NCI-H774 (cell line): ENCODE measurements around the gene DARS1.

Source experiments
- DNase-seq: peaks from one replicate; lab custom pipeline; 2025; lab: John Stamatoyannopoulos, UW

DARS1 gene

DNA sequence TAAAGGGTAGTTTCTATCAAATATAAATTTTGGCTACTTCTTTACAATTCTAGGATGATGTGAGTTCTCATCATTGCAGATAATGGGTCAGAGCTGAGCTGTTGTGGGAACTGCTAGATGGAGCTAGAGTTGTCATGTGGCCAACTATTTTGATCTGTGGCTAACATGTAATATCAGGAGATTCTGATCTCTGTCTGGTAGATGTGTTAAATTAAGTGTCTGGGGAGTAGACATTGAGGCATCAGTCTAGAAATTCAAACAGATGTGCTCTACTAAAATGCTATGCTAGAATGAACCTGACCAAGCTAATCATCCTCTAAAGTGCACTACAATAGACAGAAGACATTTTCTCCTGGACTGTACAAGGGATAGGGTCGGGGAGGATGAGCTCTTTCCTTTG, 30.3 kb upstream of the DARS1 start:
- DNase-seq: no peak

DNA sequence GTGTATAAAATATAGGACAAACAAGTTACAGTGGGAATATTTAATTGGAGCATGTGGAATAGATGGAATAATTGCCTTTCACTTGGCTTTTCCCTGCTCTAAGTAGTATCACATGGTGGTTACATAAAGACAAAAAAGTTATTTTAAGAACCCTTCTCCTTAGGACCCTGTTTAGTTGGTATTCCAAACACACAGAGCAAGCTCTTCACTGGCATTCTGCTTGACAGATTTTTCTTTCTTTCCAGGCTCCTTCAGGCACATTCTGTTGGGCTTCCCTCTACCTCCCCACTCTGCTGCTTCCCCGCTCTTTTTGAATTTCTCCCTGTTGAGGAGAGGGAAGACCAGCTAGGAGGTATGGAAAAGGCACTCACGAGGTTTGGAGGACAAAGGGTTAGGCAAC, 29.0 kb upstream of the DARS1 start:
- DNase-seq: no peak

DNA sequence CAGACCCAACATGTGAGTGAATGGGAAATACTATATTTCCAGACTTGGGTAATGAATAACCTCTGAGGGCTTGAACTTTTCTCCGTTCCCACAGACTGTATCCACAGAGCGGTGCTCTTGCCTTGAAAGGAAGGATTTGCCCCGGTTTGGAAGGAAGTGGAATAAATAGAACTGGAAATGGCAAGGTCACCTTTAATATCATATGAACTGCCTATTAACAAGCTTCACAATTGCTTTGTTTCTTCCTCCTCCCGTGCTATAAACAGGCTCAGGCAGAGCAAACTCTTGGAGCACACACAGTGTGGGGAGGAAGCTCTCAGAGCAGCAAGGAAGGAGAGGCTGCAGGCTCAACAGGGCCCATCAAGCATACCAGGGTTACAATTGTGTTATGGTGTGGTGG, 28.5 kb upstream of the DARS1 start:
- no peak for DNase-seq

DNA sequence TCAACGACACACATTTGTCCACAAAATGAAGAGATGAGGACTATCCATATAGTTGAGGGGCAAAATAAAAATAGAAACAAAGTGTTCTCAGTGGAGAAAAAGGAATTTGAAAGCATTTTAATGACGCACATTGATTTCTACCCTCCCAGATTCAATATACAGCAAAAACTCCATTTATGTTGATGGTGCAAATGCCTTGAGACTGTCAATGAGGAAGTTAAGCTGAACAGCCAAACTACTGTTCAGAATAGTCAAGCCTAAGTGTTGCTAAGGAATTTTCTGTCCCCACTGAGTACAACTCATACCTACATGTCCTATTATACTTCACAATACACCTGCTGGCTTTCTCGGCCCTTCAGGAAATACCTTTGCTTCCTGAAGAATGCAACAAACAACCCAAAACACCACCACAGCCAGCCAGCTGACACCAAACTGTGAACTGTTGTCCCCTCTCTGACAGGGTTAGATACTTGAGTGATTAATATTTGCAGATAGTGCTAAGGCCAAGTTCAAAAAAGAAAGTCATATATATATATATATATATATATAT, 27.8 kb upstream of the DARS1 start:
- no peak for DNase-seq

DNA sequence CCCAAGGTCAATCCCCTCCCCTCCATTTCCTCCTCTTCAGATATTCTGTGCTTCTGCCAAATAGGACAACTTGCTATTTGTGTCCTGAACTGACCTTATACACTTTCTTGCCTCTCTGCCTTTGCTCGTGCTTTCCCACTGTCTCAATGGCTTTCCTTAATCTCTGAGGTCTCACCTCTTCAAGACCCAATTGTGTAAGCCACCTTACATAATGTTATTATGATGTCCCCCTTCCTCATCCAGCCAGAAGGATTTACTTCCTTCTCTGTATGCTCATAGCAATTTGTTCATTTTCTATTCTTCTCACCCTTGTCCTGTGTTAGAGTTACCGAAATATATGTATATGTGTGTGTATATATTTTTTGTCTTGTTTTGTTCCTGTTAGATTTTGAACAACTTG, 26.9 kb upstream of the DARS1 start:
- no peak for DNase-seq

DNA sequence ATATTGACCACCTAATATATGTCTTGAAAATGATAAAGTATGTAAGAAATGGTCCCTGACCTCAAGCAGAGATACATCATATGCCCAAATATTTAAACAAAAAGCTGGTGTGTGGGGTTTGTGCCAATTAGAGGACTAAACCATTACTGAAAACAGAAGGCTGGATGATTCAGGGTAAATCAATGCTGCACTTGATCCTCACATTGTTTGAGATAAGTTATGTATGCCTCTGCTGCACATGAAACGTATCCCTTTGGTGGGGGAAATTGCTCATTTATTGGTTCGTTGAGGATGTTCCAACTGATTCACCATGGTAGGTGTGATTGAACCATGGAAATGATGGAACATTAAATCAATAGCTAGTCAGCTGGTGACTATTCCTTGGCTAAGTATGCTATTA, 24.7 kb upstream of the DARS1 start:
- no peak for DNase-seq

DNA sequence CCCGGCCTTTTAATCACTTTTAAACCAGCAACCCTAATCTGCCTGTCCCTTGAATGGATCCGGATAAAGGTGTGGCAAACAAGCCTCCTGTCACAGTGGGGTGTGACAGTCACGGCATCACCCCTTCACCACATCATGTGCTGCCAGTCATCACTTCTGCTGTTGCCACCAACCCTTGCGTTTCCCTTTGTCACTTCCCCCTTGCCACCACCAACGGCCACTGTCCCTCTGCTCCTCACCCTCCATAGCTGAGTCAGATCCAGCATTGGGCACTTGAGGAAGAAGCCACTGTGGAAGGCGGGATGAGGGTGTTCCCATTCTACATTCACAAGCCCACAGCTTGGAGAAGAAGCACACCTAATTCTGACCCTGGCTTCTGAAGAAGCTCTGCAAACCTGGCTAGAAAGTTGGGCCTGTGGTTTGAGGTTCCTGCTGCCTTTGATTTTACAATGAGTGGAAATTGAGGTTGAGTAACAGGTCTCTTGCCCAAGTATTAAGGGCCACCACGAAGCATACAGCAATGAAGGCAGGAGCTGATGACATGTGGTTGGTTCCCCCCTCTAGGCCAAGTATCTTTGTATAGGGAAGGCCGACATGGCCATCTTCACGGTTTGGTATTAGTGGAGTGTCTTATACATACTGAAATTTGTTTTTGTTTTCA, 22.9 kb upstream of the DARS1 start:
- DNase-seq: no peak

DNA sequence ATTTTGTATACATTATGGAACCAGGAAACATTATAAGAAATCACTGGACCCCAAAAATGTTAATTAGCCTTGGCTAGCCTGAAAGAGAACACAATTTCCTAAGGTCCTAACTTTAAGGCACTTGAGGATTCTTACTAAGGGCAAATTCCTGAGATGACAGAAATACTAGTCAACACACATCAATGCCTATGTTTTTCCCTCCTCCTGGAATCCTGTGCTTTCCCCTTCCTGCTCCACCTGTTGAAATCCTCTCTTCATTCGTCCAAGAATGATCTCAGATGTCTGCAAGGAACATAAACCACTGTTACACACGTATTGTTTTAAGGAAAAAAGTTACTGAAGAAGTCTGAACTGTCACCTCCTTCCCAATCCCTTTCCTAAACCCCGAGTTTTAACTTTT, 21.2 kb upstream of the DARS1 start:
- no peak for DNase-seq

DNA sequence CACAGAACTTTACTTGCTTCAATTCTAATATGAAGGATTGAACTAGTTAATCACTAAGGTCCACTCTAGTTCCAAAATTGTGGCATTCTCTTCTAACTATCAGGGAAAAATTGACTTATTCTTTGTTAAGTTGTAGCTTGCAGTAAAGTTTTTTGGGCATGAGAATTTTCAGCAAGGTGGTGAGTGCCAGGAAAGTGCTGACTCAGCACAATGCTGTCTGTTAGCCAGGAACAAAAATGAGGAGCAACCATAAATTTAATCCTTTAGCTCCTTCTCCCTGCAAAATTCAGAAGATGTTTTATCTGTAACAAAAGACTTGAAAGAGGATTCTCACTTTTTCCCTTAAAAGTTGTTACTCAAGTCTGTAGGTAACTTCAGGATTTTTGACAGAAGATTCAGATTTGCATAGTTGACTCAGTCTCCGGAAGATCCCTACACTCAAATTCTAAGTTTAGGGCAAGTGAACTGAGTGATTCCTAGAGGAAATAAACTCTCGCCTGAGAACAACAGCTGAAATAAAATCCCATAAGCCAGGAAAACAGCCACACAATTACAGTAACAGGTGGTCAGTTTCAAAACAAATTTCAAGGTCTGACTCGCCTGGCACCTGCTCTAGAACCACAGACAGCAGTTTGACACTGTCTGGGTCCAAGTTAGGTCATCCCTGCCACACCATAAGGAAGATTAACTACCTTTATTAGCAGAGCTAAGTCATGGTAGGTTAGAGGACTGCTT, 20.2 kb upstream of the DARS1 start:
- peak; percentile 17 for DNase-seq

DNA sequence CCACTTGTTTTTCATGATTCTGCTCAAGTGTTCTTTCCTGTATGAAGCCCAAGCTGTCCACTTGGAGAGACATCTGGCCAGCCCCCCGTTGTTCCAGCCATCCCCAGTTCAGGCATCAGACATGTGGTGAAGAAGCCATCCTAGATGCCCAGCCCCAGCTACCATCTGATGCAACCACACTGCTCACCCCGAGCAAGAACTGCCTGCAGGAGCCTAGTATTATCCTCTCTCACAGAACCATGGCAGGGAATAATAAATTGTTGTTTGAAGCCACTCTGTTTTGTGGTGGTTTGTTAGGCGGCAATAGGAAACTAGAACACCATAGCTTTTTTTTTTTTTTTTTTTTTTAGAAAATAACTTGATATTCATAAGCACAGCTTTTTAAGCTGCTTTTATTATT, 19.5 kb upstream of the DARS1 start:
- DNase-seq: no peak

DNA sequence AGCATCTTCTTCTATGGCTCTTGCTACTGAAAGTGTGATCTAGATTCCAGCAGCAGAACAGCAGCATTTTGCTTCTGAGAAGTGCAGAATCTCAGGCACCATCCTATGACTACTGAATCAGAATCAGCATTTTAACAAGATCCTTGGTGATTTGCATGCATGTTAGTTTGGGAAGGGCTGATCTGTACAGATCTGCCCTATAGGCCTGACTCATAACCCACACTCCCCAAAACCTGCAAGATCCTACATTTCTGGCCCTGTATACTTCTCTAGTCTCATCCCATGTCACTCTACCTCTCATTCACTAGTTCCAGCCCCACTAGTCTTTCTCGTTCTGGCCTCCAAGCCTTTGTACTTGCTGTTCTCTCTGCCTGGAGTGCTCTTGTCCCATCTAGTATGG, 15.7 kb upstream of the DARS1 start:
- DNase-seq: no peak

DNA sequence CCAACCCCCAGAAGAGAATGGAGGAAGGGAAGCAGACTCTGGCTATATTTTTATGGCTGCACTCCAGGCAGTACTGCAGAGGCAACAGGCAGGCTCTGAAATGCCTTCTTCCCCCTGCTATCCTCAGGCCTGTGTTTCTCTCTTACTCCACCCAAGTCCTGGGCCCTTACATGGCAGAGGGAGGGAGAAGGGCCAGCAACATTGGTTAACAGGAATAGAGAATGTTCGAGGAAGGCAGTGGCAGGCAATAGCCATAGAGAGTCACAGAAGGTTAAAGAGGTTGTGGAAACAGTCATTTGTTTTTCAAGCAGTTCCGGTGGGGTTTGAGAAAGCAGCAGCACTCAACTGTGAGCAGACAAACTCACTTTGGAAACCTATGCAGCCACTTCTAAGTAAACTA, 15.1 kb upstream of the DARS1 start:
- no peak for DNase-seq

DNA sequence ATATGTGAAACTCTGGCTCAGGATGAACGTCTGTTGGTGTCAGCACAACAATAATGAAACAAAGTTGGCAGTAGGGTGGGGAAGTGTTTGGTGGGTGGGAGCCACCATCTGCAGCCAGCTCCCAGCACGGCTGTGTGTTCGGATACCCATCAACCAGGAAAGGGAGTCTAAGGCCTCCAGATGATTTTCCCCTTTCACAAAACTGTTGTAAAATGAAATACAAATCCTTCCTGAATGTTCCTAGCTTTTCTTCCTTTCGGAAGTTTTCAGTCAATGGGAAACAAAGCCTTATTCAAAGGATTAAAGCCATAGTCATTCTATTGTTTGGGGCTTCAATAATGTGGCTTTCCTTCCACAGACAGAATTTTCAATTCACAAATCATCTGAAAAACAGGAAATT, 14.5 kb upstream of the DARS1 start:
- DNase-seq: no peak

DNA sequence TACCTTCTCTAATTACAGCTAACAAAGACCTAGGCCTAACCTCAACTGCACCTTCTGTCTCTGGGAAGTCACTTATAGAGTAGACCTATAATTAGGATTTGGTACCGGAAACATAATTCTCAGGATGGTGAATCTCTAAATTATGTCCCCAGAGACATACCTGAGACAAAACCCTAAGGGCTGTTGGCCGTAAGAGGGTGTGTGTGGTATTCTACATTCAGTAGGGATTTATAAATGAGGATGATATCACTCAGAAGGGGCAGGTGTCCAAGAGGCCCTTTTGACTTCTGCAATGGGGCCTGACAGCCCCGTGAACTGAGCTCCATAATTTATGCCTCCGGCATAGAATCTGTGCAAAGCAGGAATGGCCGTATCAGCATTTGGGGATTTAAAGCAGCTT, 13.5 kb upstream of the DARS1 start:
- no peak for DNase-seq

DNA sequence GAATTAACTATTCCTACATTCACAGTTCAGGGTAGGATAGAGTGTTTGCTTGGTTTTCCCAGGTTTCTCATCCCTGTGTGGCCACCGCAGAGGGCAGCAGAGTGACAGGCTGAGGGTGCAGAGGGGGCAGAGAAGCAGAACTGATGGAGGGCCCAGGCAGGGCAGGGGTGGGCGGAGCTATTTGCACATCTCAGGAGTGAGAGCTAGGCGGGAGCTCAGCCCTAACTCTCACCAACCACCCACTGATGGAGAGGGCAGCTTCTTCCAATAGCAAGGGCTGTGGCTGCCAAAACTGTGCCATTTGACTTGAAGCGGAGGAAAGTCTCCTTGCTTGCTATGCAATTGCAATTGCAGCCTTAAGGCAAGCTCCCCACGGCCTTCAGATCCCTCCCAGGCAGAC, 12.0 kb upstream of the DARS1 start:
- no peak for DNase-seq

DNA sequence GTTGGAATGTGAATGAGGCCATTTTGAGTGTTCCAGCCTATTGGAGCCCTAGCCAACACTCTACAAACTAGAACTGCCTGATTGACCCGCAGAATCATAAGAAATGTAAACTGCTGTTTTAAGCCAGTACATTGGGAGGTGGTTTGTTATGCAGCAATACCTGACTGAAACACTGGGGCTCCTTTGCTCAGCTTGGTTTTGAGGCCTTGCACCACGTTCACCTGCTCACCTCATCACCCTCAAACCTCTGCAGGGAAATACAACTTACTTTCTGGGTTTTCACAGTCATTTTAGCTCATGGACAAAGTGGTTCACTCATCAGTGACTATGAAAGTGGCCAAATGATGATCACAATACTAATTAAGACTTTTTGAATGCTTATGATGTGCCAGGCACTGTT, 10.9 kb upstream of the DARS1 start:
- no peak for DNase-seq

DNA sequence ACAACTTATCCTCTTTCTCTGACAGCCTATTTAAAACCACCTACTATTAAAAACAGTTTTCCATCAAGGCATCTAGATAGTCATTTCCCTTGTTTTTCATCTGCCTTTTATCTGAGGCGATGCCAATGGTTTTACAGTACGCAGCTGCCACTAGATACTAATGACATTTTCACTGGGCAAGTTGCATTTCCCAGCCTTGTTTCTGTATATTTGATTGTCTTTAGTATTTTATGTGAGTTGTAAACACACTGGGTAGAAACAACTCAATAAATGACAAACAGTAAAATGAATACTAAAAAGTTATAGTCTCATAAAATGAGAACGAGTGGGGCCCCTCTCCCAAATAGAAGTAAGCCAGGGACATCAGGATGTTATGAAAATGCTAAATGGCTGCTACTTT, 8.9 kb upstream of the DARS1 start:
- no peak for DNase-seq

DNA sequence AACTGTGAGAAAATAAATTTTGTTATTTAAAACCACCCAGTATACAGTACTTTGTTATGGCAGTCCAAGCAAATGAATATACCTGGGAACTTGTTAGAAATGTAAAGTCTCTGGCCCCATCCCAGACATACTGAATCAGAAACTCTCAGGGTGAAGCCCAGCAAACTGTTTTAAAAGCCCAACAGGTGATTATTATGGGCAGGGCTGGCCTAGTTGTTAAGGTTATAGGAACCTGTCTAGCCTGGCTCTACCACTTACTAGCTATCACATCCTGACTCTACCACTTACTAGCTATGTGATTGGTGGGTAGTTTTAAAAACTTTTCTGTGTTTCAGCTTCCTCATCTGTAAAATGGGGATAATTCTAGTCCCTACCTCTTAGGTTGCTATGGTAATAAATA, 8.0 kb upstream of the DARS1 start:
- DNase-seq: no peak

DNA sequence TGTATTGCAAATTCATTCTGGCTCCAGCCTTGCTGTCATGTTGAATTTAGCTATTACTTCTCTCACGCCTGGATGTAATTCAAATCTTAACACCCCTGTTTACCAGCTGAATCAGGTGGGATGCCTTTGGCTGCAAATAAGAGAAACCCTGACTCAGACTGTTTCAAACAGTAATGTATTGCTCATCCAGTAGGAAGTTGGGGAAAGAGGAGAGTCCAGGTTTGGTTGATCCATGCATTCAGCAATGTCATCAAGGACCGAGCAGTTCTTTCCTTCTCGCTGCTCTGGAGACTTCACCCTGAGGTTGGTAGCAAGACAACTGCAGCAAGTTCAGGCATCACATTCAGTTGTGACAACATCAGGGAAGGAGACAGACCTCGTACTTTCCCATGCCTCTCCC, 6.4 kb upstream of the DARS1 start:
- DNase-seq: no peak

DNA sequence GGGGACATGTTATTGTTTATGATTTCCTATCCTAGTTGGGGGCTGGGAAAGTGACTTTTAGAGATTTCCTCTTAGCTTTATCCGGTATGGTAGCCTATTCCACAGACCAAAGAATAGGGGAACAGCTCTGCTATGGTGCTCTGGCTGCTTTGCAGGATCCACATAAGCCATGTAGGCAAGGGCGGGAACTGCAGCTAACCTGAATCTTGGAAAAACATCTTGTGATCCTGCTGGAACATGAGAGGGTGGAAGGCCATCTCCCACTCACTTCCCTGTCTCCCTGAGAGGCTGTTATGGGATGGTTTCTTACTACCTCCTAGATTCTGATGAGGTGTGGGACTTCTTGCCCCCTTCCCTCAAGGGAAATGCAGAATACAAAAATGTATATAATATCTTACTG, 2.0 kb upstream of the DARS1 start:
- DNase-seq: no peak

DNA sequence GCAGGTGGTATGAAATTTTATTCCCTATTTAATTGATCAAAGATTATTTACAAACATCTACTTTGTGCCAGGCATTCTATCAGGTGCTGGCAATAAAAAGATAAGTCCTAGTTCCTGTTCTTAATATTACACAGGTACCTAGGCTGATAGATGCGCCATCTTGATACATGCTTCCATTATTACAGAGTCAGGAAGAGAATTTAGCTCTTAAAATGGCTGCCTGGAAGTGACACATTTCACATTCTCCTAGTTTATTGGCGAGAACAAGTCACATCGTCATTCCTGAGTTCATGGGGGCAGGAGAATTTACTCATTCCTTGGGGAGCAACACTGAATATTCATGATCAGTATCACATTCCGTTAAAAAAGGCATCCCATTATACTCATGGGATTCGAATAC, 1.1 kb upstream of the DARS1 start:
- no peak for DNase-seq

DNA sequence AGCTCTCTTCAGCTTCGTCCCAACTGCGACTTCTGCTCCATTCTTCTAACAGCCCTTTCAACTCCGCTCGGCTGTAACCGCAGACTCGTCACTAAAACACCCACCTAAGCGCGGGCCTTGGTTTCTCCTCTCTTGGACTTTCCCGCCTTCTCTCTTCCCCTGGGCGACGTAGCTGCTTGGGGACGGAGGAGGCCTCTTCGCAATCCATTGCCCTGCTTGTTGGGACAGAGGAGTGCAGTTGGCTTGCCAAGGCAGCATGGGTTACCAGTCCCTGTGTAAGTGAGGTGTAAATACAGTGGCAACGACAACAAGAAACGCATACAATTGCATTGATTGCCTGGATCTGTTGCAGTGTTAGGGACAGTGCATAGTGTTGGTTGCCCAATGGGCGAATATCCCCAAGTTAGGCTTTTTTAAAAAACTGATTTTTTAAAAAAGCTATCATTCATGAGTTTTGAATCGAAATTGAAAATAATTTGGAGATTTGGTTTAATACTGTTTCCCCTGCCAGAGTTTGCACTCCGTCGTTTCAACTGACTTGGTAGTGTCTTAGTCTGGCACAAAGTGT, 484 bp upstream of the DARS1 start:
- DNase-seq: peak; percentile 79

DNA sequence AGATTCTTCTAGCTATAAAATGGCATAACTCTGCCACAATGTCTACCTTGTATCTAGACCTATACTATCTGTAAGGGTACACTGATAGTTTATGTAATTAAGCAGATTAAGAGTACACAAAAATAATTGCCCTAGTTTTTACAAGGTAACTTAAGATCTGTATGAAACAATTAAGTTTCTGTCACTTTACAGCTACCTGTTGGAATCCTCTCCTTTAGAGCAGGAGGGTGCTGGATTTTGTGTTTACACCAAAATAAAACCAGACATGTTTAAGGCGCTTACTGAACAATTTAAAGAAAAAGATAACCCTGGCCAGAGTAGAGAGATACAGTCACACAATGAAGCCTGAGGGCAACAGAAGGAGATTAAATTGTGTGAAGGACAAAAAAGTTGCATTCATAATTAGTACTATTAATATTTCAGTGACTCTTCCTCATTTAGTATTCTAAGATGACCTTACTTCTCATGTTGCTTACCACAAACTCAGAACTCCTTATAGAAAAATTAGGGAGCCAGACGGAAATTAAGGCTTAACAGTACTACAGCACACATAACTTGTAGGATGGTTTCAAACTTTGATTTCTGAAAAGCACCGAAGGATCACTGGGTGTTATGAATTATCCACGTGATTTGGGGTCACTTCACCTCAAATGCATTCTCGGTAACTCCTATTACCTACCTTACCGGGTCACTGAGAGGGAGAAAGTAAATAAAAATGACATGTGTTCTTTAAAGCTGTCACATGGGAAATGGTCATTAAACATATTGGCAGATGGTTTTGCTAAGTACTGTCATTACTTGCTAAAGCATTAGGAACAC, 1.0 kb downstream of the DARS1 start:
- DNase-seq: no peak
